ENCODE results near the gene USP32.

GRCh38 chr17:60159479-60159866, 232.5 kb downstream of the USP32 start:
- TF ChIP-seq CTCF (IDR thresholded peaks at IDR 0.05; ENCODE audit: low read length) (no peak), EZH2 (IDR thresholded peaks at IDR 0.05; ENCODE audit: borderline replicate concordance, low read length) (no peak)

All from OCI-LY1 (cell line).